HCT116 (cell line): ENCODE results near the gene SEBOX. TPM values are rescaled to one million over a fixed set of nuclear protein-coding genes. Genes with fewer than 3 reads are reported as not detected.

Source experiments
- ATAC-seq: fragments of 200-7000 bp; cut with Tn5 transposase; 2 replicates; pipeline ENCODE4 v1.9.1; 2020; ENCODE audit warnings: mild to moderate bottlenecking, moderate library complexity
- BruUV-seq: library from RNA; stranded (reverse); fragments of 400-500 nt; replicated peaks from 2 replicates; lab custom pipeline; 2021; lab: Mats Ljungman, UMichigan
- CTCF ChIA-PET: fragments of 300-600 bp; sonication (Branson Sonifier 250); formaldehyde crosslinking; loops from one replicate; lab custom pipeline; 2021; ENCODE audit warnings: antibody characterized with exemption; lab: Charles Lee
- POLR2A ChIA-PET: fragments of 300-600, 350-600 bp; sonication (Branson Sonifier 250); formaldehyde crosslinking; loops from one replicate; lab custom pipeline; 2021; ENCODE audit warnings: antibody characterized with exemption; lab: Charles Lee
- RAD21 ChIA-PET, 2 experiments: fragments of 300-600 bp; sonication (Branson Sonifier 250); formaldehyde crosslinking; loops; one replicate each; lab custom pipeline; 2023; ENCODE audit warnings: low total read pairs in 2 of 2; ENCODE audit not compliant: uncharacterized antibody in 2 of 2, unreplicated experiment in 2 of 2, low non-redundant PET in 1 of 2; lab: Charles Lee
- DNase-seq: peaks from one replicate; pipeline ENCODE4 v3.0.0-alpha.2; 2010; ENCODE audit warnings: low read depth, low spot score
- H2AFZ ChIP-seq: fragments of 200-600 bp; shearing (Covaris generic), sonication (generic); 2 replicates; pipeline ENCODE4 v1.6.1; 2017; ENCODE audit warnings: low read depth, mixed run types, mixed read lengths, antibody characterized with exemption, low read length; ENCODE audit not compliant: poor library complexity, severe bottlenecking
- H3K27ac ChIP-seq: 2 replicates; pipeline ENCODE4 v1.5.1; 2012; ENCODE audit warnings: low read depth, low read length
- H3K27me3 ChIP-seq: fragments of 200-600 bp; sonication (generic); 2 replicates; pipeline ENCODE4 v1.6.1; 2016; ENCODE audit warnings: mixed run types, low read length, mixed read lengths; ENCODE audit not compliant: insufficient read depth
- H3K36me3 ChIP-seq, 2 experiments: fragments of 200-500 bp in 1 of 2; fragments of 200-600 bp in 1 of 2; sonication (Bioruptor generic) in 1 of 2; sonication (generic) in 1 of 2; 2 replicates each; pipeline versions ENCODE4 v1.5.1 to v1.6.1; 2014 to 2016; ENCODE audit warnings: low read length in 2 of 2, inconsistent platforms in 1 of 2, mixed read lengths in 1 of 2, mixed run types in 1 of 2; ENCODE audit not compliant: insufficient read depth in 2 of 2, control insufficient read depth in 1 of 2
- H3K4me1 ChIP-seq, 2 experiments: fragments of 200-600 bp in 1 of 2; sonication (generic) in 1 of 2; 2 replicates each; pipeline versions ENCODE4 v1.5.1 to v1.6.1; 2012 to 2017; ENCODE audit warnings: low read length in 2 of 2, inconsistent platforms in 1 of 2, mild to moderate bottlenecking in 1 of 2, mixed read lengths in 1 of 2, mixed run types in 1 of 2, moderate library complexity in 1 of 2; ENCODE audit not compliant: insufficient read depth in 2 of 2, control insufficient read depth in 1 of 2
- H3K4me2 ChIP-seq: fragments of 200-600 bp; sonication (generic); 2 replicates; pipeline ENCODE4 v1.6.1; 2017; ENCODE audit warnings: mixed run types, low read length, mixed read lengths
- H3K4me3 ChIP-seq, 2 experiments: fragments of 200-600 bp in 1 of 2; sonication (generic) in 1 of 2; replicated peaks in 1 of 2; 2 replicates each; pipeline ENCODE4 v1.5.1; 2011 to 2016; ENCODE audit warnings: low read length in 2 of 2, control low read depth in 1 of 2, low read depth in 1 of 2, mild to moderate bottlenecking in 1 of 2, mixed read lengths in 1 of 2, mixed run types in 1 of 2
- H3K79me2 ChIP-seq: fragments of 200-600 bp; sonication (generic); 2 replicates; pipeline ENCODE4 v1.6.1; 2017; ENCODE audit warnings: mild to moderate bottlenecking, mixed run types, low read length, moderate library complexity, mixed read lengths; ENCODE audit not compliant: insufficient read depth
- H3K9ac ChIP-seq: fragments of 200-600 bp; sonication (generic); 2 replicates; pipeline ENCODE4 v1.6.1; 2016; ENCODE audit warnings: low read length, mixed read lengths
- H3K9me2 ChIP-seq: fragments of 200-600 bp; sonication (generic), shearing (Covaris generic); 2 replicates; pipeline ENCODE4 v1.6.1; 2017; ENCODE audit warnings: mixed run types, mild to moderate bottlenecking, moderate library complexity; ENCODE audit not compliant: insufficient read depth
- H3K9me3 ChIP-seq, 2 experiments: fragments of 200-500 bp in 1 of 2; fragments of 200-600 bp in 1 of 2; sonication (Bioruptor generic) in 1 of 2; sonication (generic) in 1 of 2; 2 replicates each; pipeline ENCODE4 v1.6.1; 2014 to 2017; ENCODE audit warnings: low read length in 2 of 2, mixed read lengths in 2 of 2, inconsistent platforms in 1 of 2, low read depth in 1 of 2, mild to moderate bottlenecking in 1 of 2, mixed run types in 1 of 2, moderate library complexity in 1 of 2; ENCODE audit not compliant: control insufficient read depth in 1 of 2, insufficient read depth in 1 of 2
- H4K20me1 ChIP-seq: fragments of 200-600 bp; sonication (generic), shearing (Covaris generic); 2 replicates; pipeline ENCODE4 v1.6.1; 2017; ENCODE audit warnings: mixed run types, mild to moderate bottlenecking, moderate library complexity; ENCODE audit not compliant: insufficient read depth
- CBX3 ChIP-seq: IDR thresholded peaks from 2 replicates; pipeline ENCODE4 v1.6.1; 2012; ENCODE audit warnings: low read depth
- ELF1 ChIP-seq: IDR thresholded peaks from 2 replicates; pipeline ENCODE4 v1.6.1; 2012; ENCODE audit warnings: low read depth, borderline replicate concordance
- EZH2phosphoT487 ChIP-seq: fragments of 200-600 bp; IDR thresholded peaks from 2 replicates; pipeline ENCODE4 v1.6.1; 2018; ENCODE audit warnings: antibody characterized with exemption, borderline replicate concordance
- POLR2AphosphoS5 ChIP-seq: IDR thresholded peaks from 2 replicates; pipeline ENCODE4 v1.6.1; 2011; ENCODE audit warnings: mild to moderate bottlenecking, low read depth, low read length, moderate library complexity
- RAD21 ChIP-seq: IDR thresholded peaks from 2 replicates; pipeline ENCODE4 v1.6.1; 2012; ENCODE audit warnings: low read depth, mild to moderate bottlenecking
- SRF ChIP-seq: IDR thresholded peaks from 2 replicates; pipeline ENCODE4 v1.6.1; 2012; ENCODE audit warnings: low read depth
- intact Hi-C: fragments of 100-400 bp; cut with micrococcal nuclease; formaldehyde crosslinking; loops from 2 replicates; pipeline ENCODE4 v1.10.0; 2022
- total RNA-seq: library from RNA; stranded (reverse); gene quantifications from one replicate; pipeline ENCODE4 v1.2.1, GENCODE V29; 2021; ENCODE audit not compliant: unreplicated experiment
- TF ChIP-seq, protein P1 (sequence below): IDR thresholded peaks from 2 replicates; pipeline ENCODE4 v1.6.1; 2011; ENCODE audit warnings: mild to moderate bottlenecking, low read length, moderate library complexity; ENCODE audit not compliant: insufficient replicate concordance; ENCODE audit errors: extremely low read depth
- TF ChIP-seq, protein P2 (sequence below): IDR thresholded peaks from 2 replicates; pipeline ENCODE4 v1.6.1; 2012
- TF ChIP-seq, protein P3 (sequence below), 3 experiments: fragments of 200-600 bp in 1 of 3; sonication (generic) in 1 of 3; IDR thresholded peaks in 2 of 3; conservative IDR thresholded peaks in 1 of 3; 2 replicates each; pipeline ENCODE4 v1.5.1; 2012 to 2017; ENCODE audit warnings: low read depth in 2 of 3, low read length in 2 of 3, antibody characterized with exemption in 1 of 3, borderline replicate concordance in 1 of 3, control low read depth in 1 of 3, mild to moderate bottlenecking in 1 of 3, mixed read lengths in 1 of 3, mixed run types in 1 of 3, moderate library complexity in 1 of 3; ENCODE audit not compliant: insufficient read depth in 1 of 3

The SEBOX gene
- total RNA-seq, 1 experiment from 2014 or later: not detected

DNA sequence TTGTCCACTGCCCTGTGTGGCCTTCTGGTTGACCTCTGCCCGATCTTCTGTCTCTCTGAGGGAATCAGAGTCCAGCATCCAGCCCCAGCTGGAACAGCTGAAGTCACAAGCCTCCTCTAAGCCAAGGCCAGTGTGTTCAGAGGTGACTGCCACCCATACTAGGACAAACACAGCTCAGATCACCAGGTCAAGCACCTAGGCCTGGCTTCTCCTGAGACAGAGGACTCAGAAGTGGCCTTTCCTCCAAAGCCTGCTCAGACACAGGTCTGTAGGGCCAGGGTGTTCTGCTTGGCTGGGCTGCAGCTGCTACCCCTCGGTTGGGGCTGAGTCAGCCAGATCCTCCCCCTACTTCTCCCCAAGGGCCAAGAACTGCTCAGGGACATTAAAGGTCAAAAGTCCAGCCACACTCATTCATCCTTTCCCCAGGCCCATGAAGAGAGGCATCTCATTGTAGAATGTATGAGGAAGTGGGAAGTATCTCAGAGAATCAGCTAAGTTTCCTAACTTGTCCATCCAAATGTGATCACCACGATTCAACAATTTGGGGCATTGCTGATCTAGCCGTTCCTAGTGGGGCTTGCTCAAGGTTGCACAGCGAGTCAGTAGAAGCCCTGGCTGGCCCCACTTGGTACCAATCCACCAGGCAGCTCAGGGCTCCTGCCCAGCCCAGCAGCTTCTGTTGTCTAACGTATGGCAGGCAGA, 33.4 kb upstream of the SEBOX start:
- H3K27ac ChIP-seq: no peak overlapping the region
- ATAC-seq: no peak
- POLR2A ChIA-PET: no interaction called here
- no peak overlapping the region for H3K9ac ChIP-seq
- no peak overlapping the region for H3K4me3 ChIP-seq
- H3K79me2 ChIP-seq: no peaks in the 10 kb centered on the region
- no peaks in the 10 kb centered on the region for H3K9me3 ChIP-seq
- BruUV-seq: no TSS peak
- peaks cover 14 to 21% of the 10 kb centered on the region in 2 experiments; a peak in 3 of 4 replicates for H3K36me3 ChIP-seq
- no peaks in the 10 kb centered on the region for H4K20me1 ChIP-seq
- no peak for DNase-seq
- H3K4me2 ChIP-seq: no peak overlapping the region
- RAD21 ChIA-PET: no interaction called here
- no peaks in the 10 kb centered on the region for H3K9me2 ChIP-seq
- CTCF ChIA-PET: no interaction called here
- no peaks in the 10 kb centered on the region for H3K4me1 ChIP-seq
- TF ChIP-seq ELF1: no peak
- no peak for TF ChIP-seq POLR2AphosphoS5
- TF ChIP-seq SRF: no peak
- no peak for TF ChIP-seq EZH2phosphoT487
- no peak for TF ChIP-seq RAD21
- TF ChIP-seq, protein P1, sequence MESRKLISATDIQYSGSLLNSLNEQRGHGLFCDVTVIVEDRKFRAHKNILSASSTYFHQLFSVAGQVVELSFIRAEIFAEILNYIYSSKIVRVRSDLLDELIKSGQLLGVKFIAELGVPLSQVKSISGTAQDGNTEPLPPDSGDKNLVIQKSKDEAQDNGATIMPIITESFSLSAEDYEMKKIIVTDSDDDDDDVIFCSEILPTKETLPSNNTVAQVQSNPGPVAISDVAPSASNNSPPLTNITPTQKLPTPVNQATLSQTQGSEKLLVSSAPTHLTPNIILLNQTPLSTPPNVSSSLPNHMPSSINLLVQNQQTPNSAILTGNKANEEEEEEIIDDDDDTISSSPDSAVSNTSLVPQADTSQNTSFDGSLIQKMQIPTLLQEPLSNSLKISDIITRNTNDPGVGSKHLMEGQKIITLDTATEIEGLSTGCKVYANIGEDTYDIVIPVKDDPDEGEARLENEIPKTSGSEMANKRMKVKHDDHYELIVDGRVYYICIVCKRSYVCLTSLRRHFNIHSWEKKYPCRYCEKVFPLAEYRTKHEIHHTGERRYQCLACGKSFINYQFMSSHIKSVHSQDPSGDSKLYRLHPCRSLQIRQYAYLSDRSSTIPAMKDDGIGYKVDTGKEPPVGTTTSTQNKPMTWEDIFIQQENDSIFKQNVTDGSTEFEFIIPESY: no peak
- TF ChIP-seq, protein P2, sequence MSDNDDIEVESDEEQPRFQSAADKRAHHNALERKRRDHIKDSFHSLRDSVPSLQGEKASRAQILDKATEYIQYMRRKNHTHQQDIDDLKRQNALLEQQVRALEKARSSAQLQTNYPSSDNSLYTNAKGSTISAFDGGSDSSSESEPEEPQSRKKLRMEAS: no peak
- no peak for TF ChIP-seq CBX3
- TF ChIP-seq, protein P3, sequence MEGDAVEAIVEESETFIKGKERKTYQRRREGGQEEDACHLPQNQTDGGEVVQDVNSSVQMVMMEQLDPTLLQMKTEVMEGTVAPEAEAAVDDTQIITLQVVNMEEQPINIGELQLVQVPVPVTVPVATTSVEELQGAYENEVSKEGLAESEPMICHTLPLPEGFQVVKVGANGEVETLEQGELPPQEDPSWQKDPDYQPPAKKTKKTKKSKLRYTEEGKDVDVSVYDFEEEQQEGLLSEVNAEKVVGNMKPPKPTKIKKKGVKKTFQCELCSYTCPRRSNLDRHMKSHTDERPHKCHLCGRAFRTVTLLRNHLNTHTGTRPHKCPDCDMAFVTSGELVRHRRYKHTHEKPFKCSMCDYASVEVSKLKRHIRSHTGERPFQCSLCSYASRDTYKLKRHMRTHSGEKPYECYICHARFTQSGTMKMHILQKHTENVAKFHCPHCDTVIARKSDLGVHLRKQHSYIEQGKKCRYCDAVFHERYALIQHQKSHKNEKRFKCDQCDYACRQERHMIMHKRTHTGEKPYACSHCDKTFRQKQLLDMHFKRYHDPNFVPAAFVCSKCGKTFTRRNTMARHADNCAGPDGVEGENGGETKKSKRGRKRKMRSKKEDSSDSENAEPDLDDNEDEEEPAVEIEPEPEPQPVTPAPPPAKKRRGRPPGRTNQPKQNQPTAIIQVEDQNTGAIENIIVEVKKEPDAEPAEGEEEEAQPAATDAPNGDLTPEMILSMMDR (IDR thresholded peaks at IDR 0.05 in 2 of 3, conservative IDR thresholded peaks at IDR 0.05 in 1 of 3; ENCODE audit: borderline replicate concordance in 1 of 3, insufficient read depth in 1 of 3, low read depth in 2 of 3, low read length in 2 of 3): no peak
- intact Hi-C loops: no loop called here
- H3K27me3 ChIP-seq: no peaks in the 10 kb centered on the region
- H2AFZ ChIP-seq: no peak overlapping the region
